Activated CD4-positive, alpha-beta T cell treated with anti-CD3 and anti-CD28 coated beads, Interleukin-2, amount 10 ng/mL, durations not matched to agents 7 days and 5 days (primary cell): ENCODE measurements around the gene INHBE. TPM values are rescaled to one million over a fixed set of nuclear protein-coding genes. Genes with fewer than 3 reads are reported as not detected.

Experiments
- CTCF ChIA-PET: fragments of 350-600 bp; sonication (Branson Sonifier 250); formaldehyde crosslinking; loops from one replicate; lab custom pipeline; 2021; ENCODE audit warnings: antibody characterized with exemption; lab: Charles Lee
- POLR2A ChIA-PET: fragments of 350-600 bp; sonication (Branson Sonifier 250); formaldehyde crosslinking; loops from one replicate; lab custom pipeline; 2021; ENCODE audit warnings: antibody characterized with exemption; lab: Charles Lee
- DNase-seq: peaks from one replicate; pipeline ENCODE4 v3.0.0-alpha.2; 2020
- H3K27ac Mint-ChIP-seq: one replicate; pipeline ENCODE4 v1.8.0; 2021; ENCODE audit warnings: mild to moderate bottlenecking, moderate library complexity, mixed read lengths
- H3K27me3 Mint-ChIP-seq: one replicate; pipeline ENCODE4 v1.8.0; 2021; ENCODE audit warnings: mixed read lengths
- H3K36me3 Mint-ChIP-seq: one replicate; pipeline ENCODE4 v1.8.0; 2021; ENCODE audit warnings: low read depth, mixed read lengths
- H3K4me1 Mint-ChIP-seq: one replicate; pipeline ENCODE4 v1.8.0; 2021; ENCODE audit warnings: mixed read lengths
- H3K4me3 Mint-ChIP-seq: one replicate; pipeline ENCODE4 v1.8.0; 2021; ENCODE audit warnings: mild to moderate bottlenecking, moderate library complexity, mixed read lengths
- H3K9me3 Mint-ChIP-seq: one replicate; pipeline ENCODE4 v1.8.0; 2021; ENCODE audit warnings: mixed read lengths
- total RNA-seq, 2 experiments: library from RNA; stranded (reverse); gene quantifications; one replicate each; pipeline ENCODE4 v1.2.3, GENCODE V29; 2021

Gene INHBE
- total RNA-seq, 2 experiments from 2014 or later = not detected

DNA sequence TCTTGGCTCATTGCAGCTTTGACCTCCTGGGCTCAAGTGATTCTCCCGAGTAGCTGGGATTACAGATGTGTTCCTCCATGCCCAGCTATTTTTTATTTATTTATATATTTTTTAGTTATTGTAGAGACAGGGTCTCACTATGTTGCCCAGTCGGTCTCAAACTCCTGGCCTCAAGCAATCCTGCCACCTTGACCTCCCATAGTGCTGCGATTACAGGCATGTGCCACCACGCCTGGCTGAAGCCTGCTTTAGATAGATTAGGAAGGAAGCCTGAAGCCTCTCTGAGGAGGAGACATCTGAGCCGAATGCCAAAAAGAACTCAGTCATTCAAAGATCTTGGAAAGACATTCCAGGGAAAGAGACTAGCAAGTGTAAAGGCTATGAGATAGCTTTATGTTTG is 10.4 kb upstream of the INHBE start:
- H3K27ac Mint-ChIP-seq = no peak overlapping the region
- H3K4me3 Mint-ChIP-seq = no peak overlapping the region
- no peak for DNase-seq
- H3K4me1 Mint-ChIP-seq = no peaks in the 10 kb centered on the region
- peaks cover 7% of the 10 kb centered on the region for H3K9me3 Mint-ChIP-seq
- H3K36me3 Mint-ChIP-seq = peaks cover 3% of the 10 kb centered on the region
- CTCF ChIA-PET = interaction anchor here (1.7 to 4.2 kb wide), 3 partner anchors 10 to 14 kb away, joined by 3 to 31 read pairs (median 15); partner anchors contain the start of genes GLI1 and INHBE
- H3K27me3 Mint-ChIP-seq = peaks cover 7% of the 10 kb centered on the region
- POLR2A ChIA-PET = no interaction called here

DNA sequence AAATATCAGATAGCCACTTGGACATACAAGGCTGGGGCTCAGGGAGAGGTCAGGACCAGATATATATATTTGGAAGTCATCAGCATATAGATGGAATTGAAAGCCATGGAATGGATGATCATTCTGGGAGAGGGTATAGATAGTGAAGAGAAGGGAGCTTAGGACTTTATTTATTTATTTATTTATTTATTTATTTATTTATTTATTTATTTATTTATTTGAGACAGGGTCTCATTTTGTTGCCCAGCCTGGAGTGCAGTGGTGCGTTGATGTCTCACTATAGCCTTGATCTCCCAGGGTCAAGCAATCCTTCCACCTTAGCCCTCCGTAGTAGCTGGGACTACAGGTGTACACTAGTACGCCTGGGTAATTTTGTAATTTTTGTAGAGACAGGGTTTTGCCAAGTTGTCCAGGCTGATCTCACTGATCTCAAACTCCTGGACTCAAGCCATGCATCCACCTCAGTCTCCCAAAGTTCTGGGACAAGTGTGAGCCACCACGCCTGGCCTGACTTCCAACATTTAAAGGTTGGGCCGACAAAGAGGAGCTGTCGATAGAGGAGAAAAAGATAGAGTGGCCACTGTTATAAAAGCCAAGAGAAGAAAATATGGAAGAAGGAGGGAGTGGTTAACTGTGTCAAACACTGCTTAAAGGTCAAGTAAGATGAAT is 8.7 kb upstream of the INHBE start:
- Mint-ChIP-seq H3K27me3 (no peaks in the 10 kb centered on the region), H3K36me3 (no peaks in the 10 kb centered on the region), H3K4me1 (no peaks in the 10 kb centered on the region), H3K4me3 (no peak overlapping the region), H3K27ac (no peak overlapping the region), H3K9me3 (peaks cover 3% of the 10 kb centered on the region)
- POLR2A ChIA-PET = no interaction called here
- CTCF ChIA-PET = interaction anchor here (3.0 kb wide), 1 partner anchor 12 kb away, joined by 12 read pairs; no protein-coding TSS in a partner anchor
- DNase-seq = no peak

DNA sequence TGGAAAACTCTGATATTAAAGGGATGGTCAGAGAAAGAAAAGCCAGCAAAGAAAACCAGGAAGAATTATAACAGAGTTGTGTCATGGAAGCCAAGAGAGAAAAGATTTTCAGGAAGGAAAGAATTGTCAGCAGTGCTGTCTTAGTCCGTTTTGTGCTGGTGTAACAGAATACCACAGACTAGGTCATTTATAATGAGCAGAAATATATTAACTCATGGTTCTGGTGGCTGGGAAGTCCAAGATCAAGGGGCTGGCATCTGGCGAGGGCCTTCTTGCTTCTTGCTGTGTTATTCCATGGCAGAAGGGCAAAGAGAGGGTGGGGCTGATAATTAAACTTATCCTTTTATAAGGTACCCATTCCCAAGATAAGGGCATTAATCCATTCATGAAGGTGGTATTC is 6.4 kb upstream of the INHBE start:
- no peaks in the 10 kb centered on the region for H3K4me1 Mint-ChIP-seq
- H3K4me3 Mint-ChIP-seq = no peak overlapping the region

DNA sequence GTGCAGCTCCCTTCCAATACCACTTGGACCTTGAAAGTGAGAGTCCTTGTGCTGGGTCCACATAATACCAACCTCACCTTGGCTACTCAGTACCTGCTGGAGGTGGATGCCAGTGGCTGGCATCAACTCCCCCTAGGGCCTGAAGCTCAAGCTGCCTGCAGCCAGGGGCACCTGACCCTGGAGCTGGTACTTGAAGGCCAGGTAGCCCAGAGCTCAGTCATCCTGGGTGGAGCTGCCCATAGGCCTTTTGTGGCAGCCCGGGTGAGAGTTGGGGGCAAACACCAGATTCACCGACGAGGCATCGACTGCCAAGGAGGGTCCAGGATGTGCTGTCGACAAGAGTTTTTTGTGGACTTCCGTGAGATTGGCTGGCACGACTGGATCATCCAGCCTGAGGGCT is 5.7 kb upstream of the INHBE start:
- POLR2A ChIA-PET = no interaction called here
- H3K4me3 Mint-ChIP-seq = no peak overlapping the region

More for the DNA sequence above, 6.4 kb upstream of the INHBE start:
- Mint-ChIP-seq H3K27ac (no peak overlapping the region), H3K9me3 (no peaks in the 10 kb centered on the region), H3K36me3 (no peaks in the 10 kb centered on the region), H3K27me3 (no peaks in the 10 kb centered on the region)
- ChIA-PET CTCF (interaction anchor here (0.7 to 3.0 kb wide), 4 partner anchors 10 to 34 kb away, joined by 3 to 12 read pairs (median 3); no protein-coding TSS in a partner anchor), POLR2A (no interaction called here)
- DNase-seq = no peak

DNA sequence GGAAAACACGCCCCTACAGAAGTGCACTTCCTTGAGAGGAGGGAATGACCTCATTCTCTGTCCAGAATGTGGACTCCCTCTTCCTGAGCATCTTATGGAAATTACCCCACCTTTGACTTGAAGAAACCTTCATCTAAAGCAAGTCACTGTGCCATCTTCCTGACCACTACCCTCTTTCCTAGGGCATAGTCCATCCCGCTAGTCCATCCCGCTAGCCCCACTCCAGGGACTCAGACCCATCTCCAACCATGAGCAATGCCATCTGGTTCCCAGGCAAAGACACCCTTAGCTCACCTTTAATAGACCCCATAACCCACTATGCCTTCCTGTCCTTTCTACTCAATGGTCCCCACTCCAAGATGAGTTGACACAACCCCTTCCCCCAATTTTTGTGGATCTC is 5.0 kb upstream of the INHBE start:
- H3K9me3 Mint-ChIP-seq = no peaks in the 10 kb centered on the region
- H3K4me3 Mint-ChIP-seq = no peak overlapping the region
- ChIA-PET CTCF (interaction anchor here (0.6 to 1.3 kb wide), 6 partner anchors 9 to 235 kb away, joined by 3 to 10 read pairs (median 4); partner anchors contain the start of gene GLI1), POLR2A (no interaction called here)
- no peak overlapping the region for H3K27ac Mint-ChIP-seq
- no peaks in the 10 kb centered on the region for H3K27me3 Mint-ChIP-seq
- DNase-seq = no peak
- no peaks in the 10 kb centered on the region for H3K4me1 Mint-ChIP-seq
- no peaks in the 10 kb centered on the region for H3K36me3 Mint-ChIP-seq

More for the DNA sequence above, 5.7 kb upstream of the INHBE start:
- Mint-ChIP-seq H3K27me3 (no peaks in the 10 kb centered on the region), H3K9me3 (no peaks in the 10 kb centered on the region), H3K36me3 (no peaks in the 10 kb centered on the region), H3K4me1 (no peaks in the 10 kb centered on the region), H3K27ac (no peak overlapping the region)
- CTCF ChIA-PET = interaction anchor here (0.6 kb wide), 2 partner anchors 142 to 418 kb away, joined by 3 read pairs; no protein-coding TSS in a partner anchor
- DNase-seq = no peak

DNA sequence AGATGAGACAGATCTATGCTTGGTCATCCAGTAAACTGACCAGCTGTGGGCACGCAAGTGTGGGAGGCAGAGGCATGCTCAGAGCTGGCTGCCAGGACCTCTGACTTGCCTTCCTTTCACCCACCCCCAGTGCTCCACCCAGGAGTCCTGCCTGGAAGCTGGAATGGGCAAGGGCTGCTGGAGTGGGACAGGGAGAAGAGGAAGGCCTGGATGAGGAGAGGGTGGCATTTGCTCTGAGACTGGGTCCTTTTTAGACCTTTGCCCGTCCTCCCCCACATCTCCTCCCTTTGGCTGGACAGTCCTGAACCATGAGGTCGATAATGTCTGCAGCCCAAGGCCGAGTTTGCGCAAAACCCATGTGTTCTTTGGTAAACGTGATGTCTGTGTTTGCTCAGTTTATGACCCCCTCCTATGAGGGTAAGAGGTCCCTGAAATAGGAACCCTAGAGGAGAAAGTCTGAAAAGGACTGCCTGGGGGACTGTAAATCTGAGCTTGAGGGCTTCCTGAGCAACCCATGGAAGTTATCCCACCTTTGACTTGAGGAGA is 3.8 kb upstream of the INHBE start:
- Mint-ChIP-seq H3K4me1 (peaks cover 11% of the 10 kb centered on the region), H3K9me3 (no peaks in the 10 kb centered on the region), H3K4me3 (no peak overlapping the region), H3K27me3 (no peaks in the 10 kb centered on the region), H3K27ac (no peak overlapping the region), H3K36me3 (no peaks in the 10 kb centered on the region)
- ChIA-PET CTCF (interaction anchor here (0.9 to 3.5 kb wide), 9 partner anchors 11 to 292 kb away, joined by 3 to 27 read pairs (median 5); partner anchors contain the start of gene INHBC), POLR2A (no interaction called here)
- no peak for DNase-seq

DNA sequence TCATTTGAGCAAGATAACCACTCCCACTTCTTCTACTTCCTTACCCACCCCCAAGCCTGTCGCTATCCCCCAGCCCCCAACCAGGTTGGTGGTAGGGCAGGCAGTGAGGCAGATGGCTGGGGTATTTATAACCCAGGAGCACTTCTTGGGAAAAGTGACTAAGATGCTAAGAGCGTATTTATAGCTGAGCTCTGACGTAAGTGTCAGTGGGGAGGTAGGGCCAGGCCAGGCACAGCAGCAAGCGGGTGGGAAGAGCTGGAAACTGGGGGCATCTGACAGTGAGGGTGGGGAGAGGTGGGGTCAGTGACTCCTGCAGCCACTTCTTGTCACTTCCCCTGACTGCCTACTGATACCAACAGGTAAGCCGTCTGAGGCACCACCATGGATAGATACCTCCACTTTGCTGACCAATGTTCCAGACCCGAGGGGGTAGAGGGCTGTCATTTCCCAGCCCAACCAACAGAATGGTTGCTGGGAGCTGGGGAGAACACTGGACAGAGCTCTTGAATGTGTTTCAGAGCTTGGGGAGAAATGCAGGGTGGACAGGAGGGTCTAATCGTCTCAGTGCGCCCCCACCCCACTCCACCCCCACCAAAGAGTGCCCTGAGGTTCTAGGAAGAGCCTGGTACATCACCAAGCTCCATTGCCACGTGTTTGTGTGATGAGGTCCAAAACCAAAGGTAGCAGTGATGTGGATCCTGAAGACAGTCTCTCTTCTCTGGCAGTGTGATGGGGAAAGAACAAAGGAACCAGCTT is 2.7 kb upstream of the INHBE start:
- H3K36me3 Mint-ChIP-seq = no peaks in the 10 kb centered on the region
- H3K27me3 Mint-ChIP-seq = no peaks in the 10 kb centered on the region
- no peaks in the 10 kb centered on the region for H3K9me3 Mint-ChIP-seq
- no peak for DNase-seq
- ChIA-PET CTCF (interaction anchor here (0.6 to 5.0 kb wide), 31 partner anchors 9 to 328 kb away, joined by 3 to 31 read pairs (median 4); partner anchors contain the start of genes ARHGAP9, INHBC and SHMT2), POLR2A (no interaction called here)
- H3K27ac Mint-ChIP-seq = no peak overlapping the region
- peaks cover 11% of the 10 kb centered on the region for H3K4me1 Mint-ChIP-seq
- no peak overlapping the region for H3K4me3 Mint-ChIP-seq

DNA sequence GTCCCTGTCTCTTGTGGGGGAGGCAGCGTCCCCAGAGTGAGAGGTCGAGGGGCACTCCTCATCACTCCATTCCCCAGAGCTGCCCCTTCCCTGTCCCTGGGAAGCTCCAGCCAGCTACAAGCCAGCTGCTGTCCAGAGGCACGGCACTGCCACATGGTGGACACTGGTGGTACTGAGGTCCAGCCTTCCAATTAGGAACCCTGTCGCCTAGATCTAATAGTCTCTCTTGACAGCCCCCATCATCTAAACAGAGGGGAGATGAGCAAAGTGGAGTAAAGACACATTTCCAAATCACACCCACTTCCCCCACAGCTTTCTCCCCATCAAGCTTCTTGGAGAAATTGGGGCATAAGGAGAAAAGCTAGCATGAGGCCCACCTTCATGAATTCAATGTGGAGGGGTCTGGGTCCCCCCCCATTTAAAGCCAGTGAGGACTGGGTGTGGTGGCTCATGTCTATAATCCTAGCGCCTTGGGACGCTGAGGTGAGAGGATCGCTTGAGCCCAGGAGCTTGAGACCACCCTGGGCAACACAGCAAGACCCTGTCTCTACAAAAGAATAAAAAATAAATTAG is 2.1 kb upstream of the INHBE start:
- no peak overlapping the region for H3K4me3 Mint-ChIP-seq
- H3K36me3 Mint-ChIP-seq = no peaks in the 10 kb centered on the region
- CTCF ChIA-PET = interaction anchor here (0.6 to 5.0 kb wide), 30 partner anchors 9 to 290 kb away, joined by 3 to 31 read pairs (median 4); partner anchors contain the start of genes ARHGAP9, INHBC and SHMT2
- peak; percentile 59 for DNase-seq
- no peaks in the 10 kb centered on the region for H3K9me3 Mint-ChIP-seq
- POLR2A ChIA-PET = no interaction called here
- H3K27ac Mint-ChIP-seq = no peak overlapping the region
- peaks cover 11% of the 10 kb centered on the region for H3K4me1 Mint-ChIP-seq
- H3K27me3 Mint-ChIP-seq = no peaks in the 10 kb centered on the region

DNA sequence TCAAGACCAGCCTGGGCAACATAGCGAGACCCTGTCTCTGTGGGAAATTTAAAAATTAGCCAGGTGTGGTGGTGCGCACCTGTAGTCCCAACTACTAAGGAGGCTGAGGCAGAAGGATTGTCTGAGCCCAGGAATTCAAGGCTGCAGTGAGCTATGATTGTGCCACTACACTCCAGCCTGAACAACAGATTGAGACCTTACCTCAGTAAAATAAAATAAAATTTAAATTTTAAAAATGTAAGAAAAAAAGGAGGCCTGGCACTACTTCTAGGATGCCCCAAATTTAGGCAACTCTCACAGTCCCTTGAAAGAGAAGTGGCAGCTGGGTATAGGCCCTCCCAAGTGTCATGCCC is 918 bp upstream of the INHBE start:
- Mint-ChIP-seq H3K9me3 (no peaks in the 10 kb centered on the region), H3K36me3 (no peaks in the 10 kb centered on the region), H3K27me3 (no peaks in the 10 kb centered on the region), H3K27ac (no peak overlapping the region), H3K4me3 (no peak overlapping the region), H3K4me1 (peaks cover 21% of the 10 kb centered on the region)
- ChIA-PET POLR2A (no interaction called here), CTCF (interaction anchor here (1.1 to 5.0 kb wide), 9 partner anchors 8 to 224 kb away, joined by 3 to 31 read pairs (median 12); partner anchors contain the start of genes INHBC and SHMT2)
- no peak for DNase-seq

DNA sequence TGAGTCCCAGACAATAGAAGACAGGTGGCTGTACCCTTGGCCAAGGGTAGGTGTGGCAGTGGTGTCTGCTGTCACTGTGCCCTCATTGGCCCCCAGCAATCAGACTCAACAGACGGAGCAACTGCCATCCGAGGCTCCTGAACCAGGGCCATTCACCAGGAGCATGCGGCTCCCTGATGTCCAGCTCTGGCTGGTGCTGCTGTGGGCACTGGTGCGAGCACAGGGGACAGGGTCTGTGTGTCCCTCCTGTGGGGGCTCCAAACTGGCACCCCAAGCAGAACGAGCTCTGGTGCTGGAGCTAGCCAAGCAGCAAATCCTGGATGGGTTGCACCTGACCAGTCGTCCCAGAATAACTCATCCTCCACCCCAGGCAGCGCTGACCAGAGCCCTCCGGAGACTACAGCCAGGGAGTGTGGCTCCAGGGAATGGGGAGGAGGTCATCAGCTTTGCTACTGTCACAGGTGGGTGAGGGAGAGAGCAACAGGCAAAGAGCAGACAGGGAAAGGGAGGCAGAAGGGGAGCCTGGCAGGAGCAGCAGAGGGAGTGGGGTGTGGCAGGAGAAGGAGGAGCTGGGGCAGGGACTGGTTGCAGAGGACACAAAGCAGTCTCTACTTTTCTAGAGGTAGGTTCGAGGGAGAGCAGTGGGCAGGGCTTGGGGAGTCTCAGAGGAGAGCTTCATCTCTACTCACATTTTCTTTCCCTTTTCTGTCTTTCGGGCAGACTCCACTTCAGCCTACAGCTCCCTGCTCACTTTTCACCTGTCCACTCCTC is 452 bp downstream of the INHBE start:
- POLR2A ChIA-PET = interaction anchor here (0.6 kb wide), 1 partner anchor 140 kb away, joined by 11 read pairs; no protein-coding TSS in a partner anchor
- peak overlapping the region; percentile 35 for H3K4me3 Mint-ChIP-seq

DNA sequence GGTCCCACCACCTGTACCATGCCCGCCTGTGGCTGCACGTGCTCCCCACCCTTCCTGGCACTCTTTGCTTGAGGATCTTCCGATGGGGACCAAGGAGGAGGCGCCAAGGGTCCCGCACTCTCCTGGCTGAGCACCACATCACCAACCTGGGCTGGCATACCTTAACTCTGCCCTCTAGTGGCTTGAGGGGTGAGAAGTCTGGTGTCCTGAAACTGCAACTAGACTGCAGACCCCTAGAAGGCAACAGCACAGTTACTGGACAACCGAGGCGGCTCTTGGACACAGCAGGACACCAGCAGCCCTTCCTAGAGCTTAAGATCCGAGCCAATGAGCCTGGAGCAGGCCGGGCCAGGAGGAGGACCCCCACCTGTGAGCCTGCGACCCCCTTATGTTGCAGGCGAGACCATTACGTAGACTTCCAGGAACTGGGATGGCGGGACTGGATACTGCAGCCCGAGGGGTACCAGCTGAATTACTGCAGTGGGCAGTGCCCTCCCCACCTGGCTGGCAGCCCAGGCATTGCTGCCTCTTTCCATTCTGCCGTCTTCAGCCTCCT is 1.1 kb downstream of the INHBE start:
- peak; percentile 70 for DNase-seq
- Mint-ChIP-seq H3K4me1 (peaks cover 34% of the 10 kb centered on the region), H3K9me3 (no peaks in the 10 kb centered on the region), H3K4me3 (peak overlapping the region; percentile 35), H3K27me3 (peaks cover 10% of the 10 kb centered on the region), H3K36me3 (no peaks in the 10 kb centered on the region), H3K27ac (peak overlapping the region; percentile 14)
- CTCF ChIA-PET = interaction anchor here (0.6 to 5.0 kb wide), 11 partner anchors 12 to 214 kb away, joined by 3 to 31 read pairs (median 5); partner anchors contain the start of gene B4GALNT1
- POLR2A ChIA-PET = no interaction called here

More for the DNA sequence above, 452 bp downstream of the INHBE start:
- H3K27ac Mint-ChIP-seq = peak overlapping the region; percentile 14
- H3K27me3 Mint-ChIP-seq = peaks cover 6% of the 10 kb centered on the region
- no peaks in the 10 kb centered on the region for H3K36me3 Mint-ChIP-seq
- CTCF ChIA-PET = interaction anchor here (0.5 to 5.0 kb wide), 14 partner anchors 12 to 226 kb away, joined by 3 to 31 read pairs (median 4); partner anchors contain the start of genes B4GALNT1 and SHMT2
- peaks cover 31% of the 10 kb centered on the region for H3K4me1 Mint-ChIP-seq
- DNase-seq = no peak
- no peaks in the 10 kb centered on the region for H3K9me3 Mint-ChIP-seq
